Activated CD4-positive, alpha-beta T cell treated with anti-CD3 and anti-CD28 coated beads, Interleukin-2, Interleukin-6, amounts not matched to agents 100 ng/mL and 50 ng/mL, durations not matched to agents 16 hours and 8 hours (primary cell): ENCODE data around the gene GIGYF2.
A peak's percentile ranks its signal among the peaks of the same experiment; 100 is the strongest.

Source experiments
- DNase-seq: peaks from one replicate; pipeline ENCODE4 v3.0.0-alpha.2; 2020

The GIGYF2 gene

GRCh38 chr2:232770207-232770606, 73.1 kb downstream of the GIGYF2 start:
- DNase-seq = no peak

- no peak for DNase-seq
These were observed 74.7 kb downstream of the GIGYF2 start for GRCh38 chr2:232771870-232772269.

- peak; percentile 66 for DNase-seq
These were observed 75.4 kb downstream of the GIGYF2 start for GRCh38 chr2:232772531-232772930.

- peak; percentile 59 for DNase-seq
These were observed 76.7 kb downstream of the GIGYF2 start for GRCh38 chr2:232773815-232774214.

- DNase-seq = no peak
These were observed 79.3 kb downstream of the GIGYF2 start, which contains the start of gene KCNJ13 for GRCh38 chr2:232776435-232776834. TSS of gene KCNJ13 (minus strand) at chr2:232776565. CDS start at chr2:232771362, 5,203 bp downstream.

- no peak for DNase-seq
These were observed 80.1 kb downstream of the GIGYF2 start for GRCh38 chr2:232777276-232777675.

- DNase-seq = no peak
These were observed 82.3 kb downstream of the GIGYF2 start for GRCh38 chr2:232779465-232779864.

GRCh38 chr2:232779934-232780333, 82.8 kb downstream of the GIGYF2 start:
- DNase-seq = no peak

GRCh38 chr2:232781765-232782164, 84.6 kb downstream of the GIGYF2 start:
- DNase-seq = peak; percentile 82

- no peak for DNase-seq
These were observed 86.1 kb downstream of the GIGYF2 start for GRCh38 chr2:232783278-232783677.

GRCh38 chr2:232787806-232788205, 90.7 kb downstream of the GIGYF2 start:
- DNase-seq = no peak

GRCh38 chr2:232789082-232789481, 92.0 kb downstream of the GIGYF2 start:
- no peak for DNase-seq

- DNase-seq = no peak
These were observed 94.4 kb downstream of the GIGYF2 start for GRCh38 chr2:232791518-232791917.

GRCh38 chr2:232793271-232793670, 96.1 kb downstream of the GIGYF2 start:
- no peak for DNase-seq

- DNase-seq = no peak
These were observed 97.8 kb downstream of the GIGYF2 start for GRCh38 chr2:232794981-232795380.

GRCh38 chr2:232795920-232796319, 98.8 kb downstream of the GIGYF2 start:
- DNase-seq = no peak

GRCh38 chr2:232798187-232798586, 101.1 kb downstream of the GIGYF2 start:
- no peak for DNase-seq

- no peak for DNase-seq
These were observed 103.0 kb downstream of the GIGYF2 start for GRCh38 chr2:232800166-232800565.

GRCh38 chr2:232802091-232802490, 105.0 kb downstream of the GIGYF2 start:
- DNase-seq = no peak

GRCh38 chr2:232809349-232810124, 112.4 kb downstream of the GIGYF2 start:
- no peak for DNase-seq

- no peak for DNase-seq
These were observed 113.3 kb downstream of the GIGYF2 start for GRCh38 chr2:232810444-232810843.

- DNase-seq = no peak
These were observed 118.4 kb downstream of the GIGYF2 start for GRCh38 chr2:232815569-232815968.

GRCh38 chr2:232816657-232817056, 119.5 kb downstream of the GIGYF2 start:
- no peak for DNase-seq

GRCh38 chr2:232817756-232818155, 120.6 kb downstream of the GIGYF2 start:
- no peak for DNase-seq

- no peak for DNase-seq
These were observed 132.9 kb downstream of the GIGYF2 start for GRCh38 chr2:232829988-232830387.
